ENCODE data around the gene CAPN1. TPM values are rescaled to one million over a fixed set of nuclear protein-coding genes. Genes with fewer than 3 reads are reported as not detected.

Gene CAPN1
- total and polyA plus RNA-seq, 9 of the 15 experiments (the other 6 are each of a cell fraction or from before 2014, with no cell fraction given) = 3.5 to 199 (median 61.6) TPM

DNA sequence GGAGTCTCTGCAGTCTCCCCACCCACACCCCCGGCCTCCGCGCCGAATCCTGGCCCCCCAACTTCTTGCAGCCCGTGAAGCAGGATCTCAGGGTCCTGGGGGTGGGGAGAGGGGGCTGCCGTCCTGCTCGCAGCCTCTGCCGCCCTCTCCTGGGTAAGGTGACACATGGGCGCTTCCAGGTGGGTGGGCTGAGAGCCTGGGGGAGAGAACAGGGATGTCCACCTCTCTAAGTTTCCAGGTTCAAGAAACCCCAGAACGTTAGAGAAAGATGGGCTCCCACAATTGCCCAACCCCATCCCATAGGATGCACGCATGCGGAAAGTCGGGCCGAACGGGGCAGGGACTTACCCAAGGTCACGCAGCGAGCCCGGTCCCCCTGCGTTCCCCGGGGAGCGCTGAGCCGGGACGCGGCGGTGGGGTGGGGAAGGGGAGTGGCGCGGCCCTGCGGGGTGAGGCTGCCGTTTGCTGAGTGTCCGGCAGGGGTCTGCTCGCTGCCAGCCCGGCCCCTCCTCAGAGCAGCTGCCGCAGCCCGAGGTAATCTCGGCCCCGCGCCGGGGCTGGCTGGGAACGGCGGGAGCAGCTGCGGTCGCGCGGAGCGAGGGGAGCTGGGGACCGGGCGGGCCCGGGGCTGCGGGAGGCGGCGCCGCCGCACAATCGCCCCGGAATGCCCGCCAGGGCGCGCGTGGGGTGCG, 705 bp upstream of the CAPN1 start (continued):
- TF ChIP-seq, protein P1, sequence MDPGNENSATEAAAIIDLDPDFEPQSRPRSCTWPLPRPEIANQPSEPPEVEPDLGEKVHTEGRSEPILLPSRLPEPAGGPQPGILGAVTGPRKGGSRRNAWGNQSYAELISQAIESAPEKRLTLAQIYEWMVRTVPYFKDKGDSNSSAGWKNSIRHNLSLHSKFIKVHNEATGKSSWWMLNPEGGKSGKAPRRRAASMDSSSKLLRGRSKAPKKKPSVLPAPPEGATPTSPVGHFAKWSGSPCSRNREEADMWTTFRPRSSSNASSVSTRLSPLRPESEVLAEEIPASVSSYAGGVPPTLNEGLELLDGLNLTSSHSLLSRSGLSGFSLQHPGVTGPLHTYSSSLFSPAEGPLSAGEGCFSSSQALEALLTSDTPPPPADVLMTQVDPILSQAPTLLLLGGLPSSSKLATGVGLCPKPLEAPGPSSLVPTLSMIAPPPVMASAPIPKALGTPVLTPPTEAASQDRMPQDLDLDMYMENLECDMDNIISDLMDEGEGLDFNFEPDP (CRISPR knock-in tag; IDR thresholded peaks at IDR 0.05) = no peak
- TF ChIP-seq, protein P2, sequence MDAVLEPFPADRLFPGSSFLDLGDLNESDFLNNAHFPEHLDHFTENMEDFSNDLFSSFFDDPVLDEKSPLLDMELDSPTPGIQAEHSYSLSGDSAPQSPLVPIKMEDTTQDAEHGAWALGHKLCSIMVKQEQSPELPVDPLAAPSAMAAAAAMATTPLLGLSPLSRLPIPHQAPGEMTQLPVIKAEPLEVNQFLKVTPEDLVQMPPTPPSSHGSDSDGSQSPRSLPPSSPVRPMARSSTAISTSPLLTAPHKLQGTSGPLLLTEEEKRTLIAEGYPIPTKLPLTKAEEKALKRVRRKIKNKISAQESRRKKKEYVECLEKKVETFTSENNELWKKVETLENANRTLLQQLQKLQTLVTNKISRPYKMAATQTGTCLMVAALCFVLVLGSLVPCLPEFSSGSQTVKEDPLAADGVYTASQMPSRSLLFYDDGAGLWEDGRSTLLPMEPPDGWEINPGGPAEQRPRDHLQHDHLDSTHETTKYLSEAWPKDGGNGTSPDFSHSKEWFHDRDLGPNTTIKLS (IDR thresholded peaks at IDR 0.05; ENCODE audit: borderline replicate concordance, low read depth) = no peak
- no peak for TF ChIP-seq ZNF274 (IDR thresholded peaks at IDR 0.05; ENCODE audit: borderline replicate concordance, low read depth, low read length)
- no peak for TF ChIP-seq SNRNP70 (optimal IDR thresholded peaks at IDR 0.05; ENCODE audit: low read depth, low read length)
- no peak for TF ChIP-seq OTX1 (CRISPR knock-in tag; IDR thresholded peaks at IDR 0.05)
- no peak for TF ChIP-seq ZNF766 (CRISPR knock-in tag; conservative IDR thresholded peaks at IDR 0.05)
- TF ChIP-seq, protein P3, sequence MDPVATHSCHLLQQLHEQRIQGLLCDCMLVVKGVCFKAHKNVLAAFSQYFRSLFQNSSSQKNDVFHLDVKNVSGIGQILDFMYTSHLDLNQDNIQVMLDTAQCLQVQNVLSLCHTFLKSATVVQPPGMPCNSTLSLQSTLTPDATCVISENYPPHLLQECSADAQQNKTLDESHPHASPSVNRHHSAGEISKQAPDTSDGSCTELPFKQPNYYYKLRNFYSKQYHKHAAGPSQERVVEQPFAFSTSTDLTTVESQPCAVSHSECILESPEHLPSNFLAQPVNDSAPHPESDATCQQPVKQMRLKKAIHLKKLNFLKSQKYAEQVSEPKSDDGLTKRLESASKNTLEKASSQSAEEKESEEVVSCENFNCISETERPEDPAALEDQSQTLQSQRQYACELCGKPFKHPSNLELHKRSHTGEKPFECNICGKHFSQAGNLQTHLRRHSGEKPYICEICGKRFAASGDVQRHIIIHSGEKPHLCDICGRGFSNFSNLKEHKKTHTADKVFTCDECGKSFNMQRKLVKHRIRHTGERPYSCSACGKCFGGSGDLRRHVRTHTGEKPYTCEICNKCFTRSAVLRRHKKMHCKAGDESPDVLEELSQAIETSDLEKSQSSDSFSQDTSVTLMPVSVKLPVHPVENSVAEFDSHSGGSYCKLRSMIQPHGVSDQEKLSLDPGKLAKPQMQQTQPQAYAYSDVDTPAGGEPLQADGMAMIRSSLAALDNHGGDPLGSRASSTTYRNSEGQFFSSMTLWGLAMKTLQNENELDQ (CRISPR knock-in tag; IDR thresholded peaks at IDR 0.05; ENCODE audit: borderline replicate concordance) = no peak
- TF ChIP-seq, protein P4, sequence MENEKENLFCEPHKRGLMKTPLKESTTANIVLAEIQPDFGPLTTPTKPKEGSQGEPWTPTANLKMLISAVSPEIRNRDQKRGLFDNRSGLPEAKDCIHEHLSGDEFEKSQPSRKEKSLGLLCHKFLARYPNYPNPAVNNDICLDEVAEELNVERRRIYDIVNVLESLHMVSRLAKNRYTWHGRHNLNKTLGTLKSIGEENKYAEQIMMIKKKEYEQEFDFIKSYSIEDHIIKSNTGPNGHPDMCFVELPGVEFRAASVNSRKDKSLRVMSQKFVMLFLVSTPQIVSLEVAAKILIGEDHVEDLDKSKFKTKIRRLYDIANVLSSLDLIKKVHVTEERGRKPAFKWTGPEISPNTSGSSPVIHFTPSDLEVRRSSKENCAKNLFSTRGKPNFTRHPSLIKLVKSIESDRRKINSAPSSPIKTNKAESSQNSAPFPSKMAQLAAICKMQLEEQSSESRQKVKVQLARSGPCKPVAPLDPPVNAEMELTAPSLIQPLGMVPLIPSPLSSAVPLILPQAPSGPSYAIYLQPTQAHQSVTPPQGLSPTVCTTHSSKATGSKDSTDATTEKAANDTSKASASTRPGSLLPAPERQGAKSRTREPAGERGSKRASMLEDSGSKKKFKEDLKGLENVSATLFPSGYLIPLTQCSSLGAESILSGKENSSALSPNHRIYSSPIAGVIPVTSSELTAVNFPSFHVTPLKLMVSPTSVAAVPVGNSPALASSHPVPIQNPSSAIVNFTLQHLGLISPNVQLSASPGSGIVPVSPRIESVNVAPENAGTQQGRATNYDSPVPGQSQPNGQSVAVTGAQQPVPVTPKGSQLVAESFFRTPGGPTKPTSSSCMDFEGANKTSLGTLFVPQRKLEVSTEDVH (IDR thresholded peaks at IDR 0.05; ENCODE audit: low read depth, partially characterized antibody) = peak; percentile 32
- TF ChIP-seq SMAD2 (IDR thresholded peaks at IDR 0.05; ENCODE audit: low read depth, low read length) = no peak
- TF ChIP-seq TRIM24 (IDR thresholded peaks at IDR 0.05) = no peak
- no peak for TF ChIP-seq ZNF23 (CRISPR knock-in tag; IDR thresholded peaks at IDR 0.05)
- TF ChIP-seq RFX5 (IDR thresholded peaks at IDR 0.05; ENCODE audit: low read depth, low read length) = no peak
- TF ChIP-seq POU5F1 (IDR thresholded peaks at IDR 0.05; ENCODE audit: borderline replicate concordance, low read depth, low read length, partially characterized antibody) = no peak
- TF ChIP-seq, protein P5, sequence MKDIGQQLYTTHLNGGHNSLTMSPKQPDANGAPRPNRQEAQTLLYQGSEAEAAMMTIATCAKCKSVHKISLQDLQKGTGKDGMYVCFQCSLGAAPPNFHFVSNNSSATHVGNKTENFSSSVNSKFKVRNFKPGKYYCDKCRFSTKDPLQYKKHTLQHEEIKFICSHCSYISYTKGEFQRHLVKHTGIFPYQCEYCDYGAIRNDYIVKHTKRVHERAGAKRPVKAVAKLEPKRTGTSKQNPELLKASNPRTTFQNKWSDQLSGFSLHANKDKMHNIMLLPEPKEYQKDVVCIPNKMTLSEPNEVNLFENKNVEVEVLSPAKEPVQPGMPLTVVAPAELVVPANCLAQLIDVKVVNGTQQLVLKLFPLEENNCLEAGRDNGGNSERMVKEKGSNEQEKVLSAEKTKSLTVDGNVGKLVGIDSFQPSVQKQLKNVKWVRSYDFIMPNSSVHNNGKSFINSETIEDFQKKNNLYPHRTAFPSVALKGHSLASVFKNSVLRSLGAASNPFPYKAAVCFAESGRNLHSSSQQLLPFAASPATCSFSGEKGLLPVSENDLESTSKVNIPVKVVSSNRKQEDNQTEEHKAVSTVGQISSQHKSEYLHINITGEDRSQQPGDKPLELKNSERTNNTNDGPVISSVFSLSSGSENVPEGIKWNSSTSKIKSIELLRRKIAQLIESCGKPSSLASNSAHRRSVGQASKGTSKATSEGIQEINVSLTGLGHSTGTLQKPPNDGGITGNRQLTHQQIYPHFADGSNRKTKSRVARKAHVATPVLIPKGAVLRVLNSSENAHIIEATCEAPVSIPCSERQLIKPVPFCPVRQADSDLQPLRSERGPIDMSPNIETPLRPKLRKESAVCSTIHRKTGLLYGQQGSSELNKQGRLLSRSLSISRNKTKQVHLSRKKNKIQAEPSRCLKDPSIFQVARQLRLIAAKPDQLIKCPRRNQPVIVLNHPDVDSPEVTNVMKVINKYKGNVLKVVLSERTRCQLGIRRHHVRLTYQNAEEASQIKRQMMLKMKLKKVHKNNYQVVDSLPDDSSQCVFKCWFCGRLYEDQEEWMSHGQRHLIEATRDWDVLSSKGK (CRISPR knock-in tag; IDR thresholded peaks at IDR 0.05) = no peak
- TF ChIP-seq KDM5B (IDR thresholded peaks at IDR 0.05; ENCODE audit: insufficient replicate concordance, low read depth, low read length) = peak; percentile 54
- TF ChIP-seq RHOXF2B (CRISPR knock-in tag; conservative IDR thresholded peaks at IDR 0.05) = no peak

Measured in K562 (cell line).